Chondrocyte (in vitro differentiated cells): Measurements from ENCODE around the gene MCOLN1. TPM values are rescaled to one million over a fixed set of nuclear protein-coding genes. Genes with fewer than 3 reads are reported as not detected.

Source experiments
- DNase-seq: peaks from one replicate; pipeline ENCODE4 v3.0.0; 2021; ENCODE audit warnings: mixed read lengths, low spot score
- H3K27ac Mint-ChIP-seq: one replicate; pipeline ENCODE4 v1.8.0; 2021; ENCODE audit warnings: mild to moderate bottlenecking, moderate library complexity, mixed read lengths; ENCODE audit not compliant: unreplicated experiment
- H3K27me3 Mint-ChIP-seq: 2 replicates; pipeline ENCODE4 v1.8.0; 2021; ENCODE audit warnings: low read depth, mixed read lengths
- H3K36me3 Mint-ChIP-seq: 2 replicates; pipeline ENCODE4 v1.8.0; 2021; ENCODE audit warnings: low read depth, mixed read lengths
- H3K4me1 Mint-ChIP-seq: 2 replicates; pipeline ENCODE4 v1.8.0; 2021; ENCODE audit warnings: low read depth, mild to moderate bottlenecking, mixed read lengths
- H3K4me3 Mint-ChIP-seq: one replicate; pipeline ENCODE4 v1.8.0; 2021; ENCODE audit warnings: mild to moderate bottlenecking, moderate library complexity, mixed read lengths; ENCODE audit not compliant: unreplicated experiment
- H3K9me3 Mint-ChIP-seq: 2 replicates; pipeline ENCODE4 v1.8.0; 2021; ENCODE audit warnings: low read depth, mixed read lengths
- total RNA-seq: library from RNA; stranded (reverse); gene quantifications from 3 replicates; pipeline ENCODE4 v1.2.1, GENCODE V29; 2021
- TF ChIP-seq, protein P1 (sequence below): fragments of 200-600 bp; sonication (generic); IDR thresholded peaks from 2 replicates; pipeline ENCODE4 v1.5.0; 2021; ENCODE audit warnings: antibody characterized with exemption, mild to moderate bottlenecking, moderate library complexity

The MCOLN1 gene
- total RNA-seq, 1 donor from 2014 or later = 27.9 TPM

DNA sequence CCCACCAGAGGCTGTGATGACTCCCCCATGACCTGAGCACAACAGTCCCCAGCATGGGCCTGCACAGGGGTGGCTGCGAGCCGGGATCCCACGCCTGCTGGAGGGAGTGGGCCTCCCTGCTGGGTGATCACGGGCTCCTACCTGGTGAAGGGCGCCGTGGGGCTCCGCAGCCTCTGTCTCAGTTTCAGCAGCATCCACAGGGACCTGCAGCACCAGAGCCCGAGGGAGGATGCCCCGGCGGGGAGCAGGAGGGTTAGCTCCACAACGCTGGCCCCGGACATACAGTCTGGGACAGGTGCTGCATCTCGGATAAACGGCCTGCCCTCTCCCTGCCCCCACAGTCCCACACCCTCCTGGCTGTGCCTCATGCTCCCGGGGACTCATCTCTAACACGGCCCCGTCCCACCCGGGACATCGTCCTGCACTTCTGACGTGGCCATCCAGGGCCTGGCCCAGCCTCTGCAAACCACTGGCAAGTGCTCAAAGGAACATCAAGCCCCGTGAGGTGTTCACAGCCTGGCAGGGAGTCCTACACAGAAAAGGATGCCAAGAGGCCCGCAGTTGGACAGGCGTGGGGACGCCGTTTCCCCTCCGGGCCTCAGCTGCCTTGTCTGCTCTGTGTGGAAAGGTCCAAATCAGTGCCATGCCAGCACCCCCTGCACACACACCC is 44.1 kb upstream of the MCOLN1 start:
- Mint-ChIP-seq H3K9me3 (no peaks in the 10 kb centered on the region), H3K4me3 (no peak overlapping the region), H3K36me3 (no peaks in the 10 kb centered on the region), H3K27ac (no peak overlapping the region), H3K27me3 (no peaks in the 10 kb centered on the region), H3K4me1 (peaks cover 18% of the 10 kb centered on the region)
- TF ChIP-seq, protein P1, sequence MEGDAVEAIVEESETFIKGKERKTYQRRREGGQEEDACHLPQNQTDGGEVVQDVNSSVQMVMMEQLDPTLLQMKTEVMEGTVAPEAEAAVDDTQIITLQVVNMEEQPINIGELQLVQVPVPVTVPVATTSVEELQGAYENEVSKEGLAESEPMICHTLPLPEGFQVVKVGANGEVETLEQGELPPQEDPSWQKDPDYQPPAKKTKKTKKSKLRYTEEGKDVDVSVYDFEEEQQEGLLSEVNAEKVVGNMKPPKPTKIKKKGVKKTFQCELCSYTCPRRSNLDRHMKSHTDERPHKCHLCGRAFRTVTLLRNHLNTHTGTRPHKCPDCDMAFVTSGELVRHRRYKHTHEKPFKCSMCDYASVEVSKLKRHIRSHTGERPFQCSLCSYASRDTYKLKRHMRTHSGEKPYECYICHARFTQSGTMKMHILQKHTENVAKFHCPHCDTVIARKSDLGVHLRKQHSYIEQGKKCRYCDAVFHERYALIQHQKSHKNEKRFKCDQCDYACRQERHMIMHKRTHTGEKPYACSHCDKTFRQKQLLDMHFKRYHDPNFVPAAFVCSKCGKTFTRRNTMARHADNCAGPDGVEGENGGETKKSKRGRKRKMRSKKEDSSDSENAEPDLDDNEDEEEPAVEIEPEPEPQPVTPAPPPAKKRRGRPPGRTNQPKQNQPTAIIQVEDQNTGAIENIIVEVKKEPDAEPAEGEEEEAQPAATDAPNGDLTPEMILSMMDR = no peak
- no peak for DNase-seq

DNA sequence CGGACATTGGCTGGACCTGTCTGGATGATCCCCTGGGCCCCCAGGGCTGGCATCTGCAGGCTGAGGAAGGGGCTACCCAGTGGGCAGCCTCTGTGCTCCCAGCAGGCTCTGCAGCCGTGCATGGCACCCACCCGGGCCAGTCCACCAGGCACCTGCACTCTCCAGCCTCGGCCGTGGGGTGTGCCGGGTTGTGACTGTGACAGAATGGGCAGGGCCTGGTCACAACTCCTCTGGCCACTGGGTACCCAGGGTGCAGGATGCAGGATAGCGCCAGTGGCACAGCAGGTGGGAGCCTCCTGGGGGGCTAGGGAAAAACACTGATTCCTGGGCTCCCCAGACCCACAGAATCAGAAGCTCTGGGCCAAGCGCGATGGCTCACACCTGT is 43.6 kb upstream of the MCOLN1 start:
- Mint-ChIP-seq H3K27me3 (no peaks in the 10 kb centered on the region), H3K9me3 (no peaks in the 10 kb centered on the region), H3K27ac (no peak overlapping the region), H3K4me3 (no peak overlapping the region), H3K4me1 (peaks cover 19% of the 10 kb centered on the region), H3K36me3 (no peaks in the 10 kb centered on the region)
- TF ChIP-seq, protein P1 = no peak
- no peak for DNase-seq

DNA sequence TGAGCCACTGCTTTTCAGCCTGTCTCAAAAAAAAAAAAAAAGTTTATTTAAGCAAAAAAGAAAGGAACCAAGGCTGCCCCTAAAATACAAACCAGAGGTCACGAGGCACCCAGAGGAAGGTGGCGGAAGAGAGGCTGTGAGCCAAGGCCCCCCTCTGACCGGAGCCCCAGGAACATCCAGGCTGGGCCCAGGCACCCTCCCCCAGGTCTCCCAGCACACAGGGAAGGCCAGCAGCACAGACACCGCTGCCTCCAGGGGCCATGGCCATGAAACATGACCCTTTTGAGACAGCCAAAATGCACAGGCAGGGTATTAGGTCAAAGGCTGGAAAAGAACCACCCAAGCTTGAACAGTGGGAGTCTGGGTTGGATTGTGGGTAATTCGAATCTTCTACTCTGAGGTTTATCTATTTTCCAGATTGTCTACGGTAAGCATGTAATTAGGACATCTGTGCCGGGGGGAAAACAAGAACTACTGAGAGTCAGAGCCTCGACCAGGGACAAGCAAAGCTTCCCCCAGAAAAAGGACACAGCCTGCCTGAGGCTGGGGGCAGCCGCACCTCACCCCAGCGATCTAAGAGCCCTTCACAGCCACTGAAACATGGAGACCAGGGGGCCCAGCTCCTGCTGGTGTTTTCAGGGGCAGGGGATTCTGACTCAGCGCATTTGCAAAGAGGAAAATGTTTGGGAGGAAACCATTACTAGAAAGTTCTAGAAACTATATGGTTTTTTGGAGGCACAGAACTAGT is 42.0 kb upstream of the MCOLN1 start:
- no peak overlapping the region for H3K27ac Mint-ChIP-seq
- H3K9me3 Mint-ChIP-seq = no peaks in the 10 kb centered on the region
- H3K36me3 Mint-ChIP-seq = no peaks in the 10 kb centered on the region
- no peak overlapping the region for H3K4me3 Mint-ChIP-seq
- H3K4me1 Mint-ChIP-seq = peaks cover 19% of the 10 kb centered on the region
- TF ChIP-seq, protein P1 = no peak
- no peaks in the 10 kb centered on the region for H3K27me3 Mint-ChIP-seq
- no peak for DNase-seq

DNA sequence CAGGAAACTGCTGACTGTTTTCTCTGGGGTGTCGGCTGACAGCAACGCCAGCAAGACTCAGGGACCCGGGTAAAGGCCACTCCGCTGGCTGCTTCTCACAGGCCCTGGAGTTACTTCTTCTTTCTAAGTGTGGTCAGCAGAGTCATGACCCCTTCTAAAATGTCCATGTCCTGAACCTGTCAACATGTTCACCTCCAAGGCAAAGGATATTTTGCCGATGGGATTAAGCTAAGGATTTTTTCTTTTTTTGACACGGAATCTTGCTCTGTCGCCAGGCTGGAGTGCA is 41.5 kb upstream of the MCOLN1 start:
- Mint-ChIP-seq H3K9me3 (no peaks in the 10 kb centered on the region), H3K27me3 (no peaks in the 10 kb centered on the region), H3K4me3 (no peak overlapping the region), H3K27ac (no peak overlapping the region), H3K4me1 (peaks cover 19% of the 10 kb centered on the region), H3K36me3 (no peaks in the 10 kb centered on the region)
- TF ChIP-seq, protein P1 = no peak
- DNase-seq = no peak

DNA sequence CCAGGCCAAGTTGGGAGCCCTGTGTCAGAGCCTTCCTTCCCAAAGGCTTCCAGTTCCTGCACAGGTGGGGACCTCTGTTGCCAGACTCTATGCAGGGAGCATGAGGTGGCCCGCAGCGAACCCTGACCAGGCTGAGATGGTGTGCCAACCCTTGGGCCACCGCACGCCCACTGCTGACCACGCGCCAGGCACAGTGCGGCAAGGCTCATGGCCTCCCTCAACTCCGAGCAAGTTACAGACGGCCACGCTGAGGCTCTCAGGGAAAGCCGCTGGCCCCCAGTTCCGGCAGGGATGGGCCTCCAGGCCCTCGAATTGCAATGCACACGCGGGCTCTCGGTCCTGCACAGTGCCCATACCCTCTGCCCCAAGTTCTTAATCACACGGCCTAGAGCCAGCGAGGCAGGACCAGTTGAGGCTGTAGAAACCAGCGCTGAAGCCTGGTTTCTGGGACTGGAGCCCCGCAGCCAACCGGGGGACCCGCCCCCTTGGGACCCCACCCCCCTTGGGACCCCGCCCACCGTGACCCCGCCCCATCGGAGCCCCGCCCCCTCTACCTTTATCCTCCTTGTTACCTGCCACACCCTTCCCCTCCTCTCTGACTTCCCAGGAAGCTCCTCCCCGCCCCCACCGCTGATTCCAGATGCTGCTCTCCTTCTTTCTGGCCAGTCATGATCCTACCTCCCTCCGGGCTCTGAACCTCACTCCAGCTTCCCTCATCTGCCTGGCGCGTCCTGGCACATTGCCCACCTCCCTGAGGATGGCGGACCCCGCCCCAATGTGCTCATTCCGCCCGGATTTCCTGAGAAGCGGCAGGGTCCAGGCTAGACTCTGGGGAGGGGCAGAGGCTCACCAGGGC is 39.6 kb upstream of the MCOLN1 start:
- H3K27ac Mint-ChIP-seq = no peak overlapping the region
- DNase-seq = no peak
- H3K36me3 Mint-ChIP-seq = no peaks in the 10 kb centered on the region
- TF ChIP-seq, protein P1 = no peak
- no peaks in the 10 kb centered on the region for H3K9me3 Mint-ChIP-seq
- H3K4me3 Mint-ChIP-seq = no peak overlapping the region
- no peaks in the 10 kb centered on the region for H3K27me3 Mint-ChIP-seq
- peaks cover 19% of the 10 kb centered on the region for H3K4me1 Mint-ChIP-seq
